ENCODE data around the gene OSBPL3.

The OSBPL3 gene

GRCh38 chr7:24952464-24952863, 27.5 kb downstream of the OSBPL3 start:
- no peak for DNase-seq

GRCh38 chr7:24951441-24951980, 28.5 kb downstream of the OSBPL3 start:
- DNase-seq: no peak

GRCh38 chr7:24949884-24950283, 30.1 kb downstream of the OSBPL3 start:
- no peak for DNase-seq

- DNase-seq: no peak
Measured at GRCh38 chr7:24948739-24949138, 31.2 kb downstream of the OSBPL3 start.

- DNase-seq: no peak
Measured at GRCh38 chr7:24946467-24946866, 33.5 kb downstream of the OSBPL3 start.

- DNase-seq: no peak
Measured at GRCh38 chr7:24945899-24946298, 34.1 kb downstream of the OSBPL3 start.

GRCh38 chr7:24943096-24943948, 36.7 kb downstream of the OSBPL3 start:
- no peak for DNase-seq

GRCh38 chr7:24942226-24942625, 37.8 kb downstream of the OSBPL3 start:
- DNase-seq: no peak

- no peak for DNase-seq
Measured at GRCh38 chr7:24939416-24939815, 40.6 kb downstream of the OSBPL3 start.

GRCh38 chr7:24936121-24936824, 43.7 kb downstream of the OSBPL3 start:
- DNase-seq: no peak

GRCh38 chr7:24933298-24933697, 46.7 kb downstream of the OSBPL3 start:
- no peak for DNase-seq

- DNase-seq: no peak
Measured at GRCh38 chr7:24932815-24933214, 47.2 kb downstream of the OSBPL3 start.

- no peak for DNase-seq
Measured at GRCh38 chr7:24932389-24932788, 47.6 kb downstream of the OSBPL3 start.

GRCh38 chr7:24931844-24932243, 48.1 kb downstream of the OSBPL3 start:
- DNase-seq: no peak

GRCh38 chr7:24930856-24931255, 49.1 kb downstream of the OSBPL3 start:
- no peak for DNase-seq

- no peak for DNase-seq
Measured at GRCh38 chr7:24926623-24927524, 53.1 kb downstream of the OSBPL3 start.

GRCh38 chr7:24924375-24924774, 55.6 kb downstream of the OSBPL3 start:
- no peak for DNase-seq

GRCh38 chr7:24923172-24923865, 56.7 kb downstream of the OSBPL3 start:
- no peak for DNase-seq

- DNase-seq: no peak
Measured at GRCh38 chr7:24922099-24922773, 57.7 kb downstream of the OSBPL3 start.

GRCh38 chr7:24921362-24921679, 58.7 kb downstream of the OSBPL3 start:
- DNase-seq: no peak

- no peak for DNase-seq
Measured at GRCh38 chr7:24920451-24921361, 59.3 kb downstream of the OSBPL3 start.
